Germinal center (tissue), 1 donor: ENCODE measurements around the gene LRRC23.
A peak's percentile ranks its signal among the peaks of the same experiment; 100 is the strongest.
"Not testable (repeated sequence)": the region's sequence is repeated elsewhere in the genome, so short reads cannot be mapped to it uniquely, and the experiment has no call there.

Experiments used
- DNase-seq: peaks from one replicate; pipeline ENCODE4 v3.0.0; 2012; ENCODE audit warnings: mixed read lengths, low spot score

The LRRC23 gene

GRCh38 chr12:6902448-6902847 is 2.2 kb upstream of the LRRC23 start:
- no peak for DNase-seq

GRCh38 chr12:6903722-6904121 is 900 bp upstream of the LRRC23 start:
- DNase-seq: no peak

DNA sequence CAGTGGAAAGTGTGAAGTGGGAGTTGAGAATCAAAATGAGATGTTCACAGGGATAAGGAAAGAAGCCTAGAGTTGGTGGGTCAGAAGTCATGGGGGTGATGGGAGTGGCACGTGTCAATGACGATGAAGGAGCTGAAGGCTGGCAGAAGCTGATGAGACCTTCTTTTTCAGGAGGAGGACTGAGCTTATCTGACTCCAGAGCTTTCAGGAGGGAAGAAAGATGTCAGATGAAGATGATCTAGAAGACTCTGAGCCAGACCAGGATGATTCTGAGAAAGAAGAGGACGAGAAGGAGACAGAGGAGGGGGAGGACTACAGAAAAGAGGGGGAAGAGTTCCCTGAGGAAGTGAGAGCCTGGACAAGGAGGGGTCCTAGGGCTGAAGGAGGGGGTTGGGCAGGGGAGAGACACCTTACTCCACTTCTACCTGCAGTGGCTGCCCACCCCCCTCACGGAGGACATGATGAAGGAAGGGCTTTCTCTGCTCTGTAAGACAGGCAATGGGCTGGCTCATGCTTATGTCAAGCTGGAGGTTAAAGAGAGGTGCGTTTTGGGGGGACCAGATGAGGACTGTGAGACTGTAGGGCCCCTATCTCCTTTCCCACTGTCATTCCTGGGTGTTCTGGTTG is 905 bp downstream of the LRRC23 start:
- no peak for DNase-seq

DNA sequence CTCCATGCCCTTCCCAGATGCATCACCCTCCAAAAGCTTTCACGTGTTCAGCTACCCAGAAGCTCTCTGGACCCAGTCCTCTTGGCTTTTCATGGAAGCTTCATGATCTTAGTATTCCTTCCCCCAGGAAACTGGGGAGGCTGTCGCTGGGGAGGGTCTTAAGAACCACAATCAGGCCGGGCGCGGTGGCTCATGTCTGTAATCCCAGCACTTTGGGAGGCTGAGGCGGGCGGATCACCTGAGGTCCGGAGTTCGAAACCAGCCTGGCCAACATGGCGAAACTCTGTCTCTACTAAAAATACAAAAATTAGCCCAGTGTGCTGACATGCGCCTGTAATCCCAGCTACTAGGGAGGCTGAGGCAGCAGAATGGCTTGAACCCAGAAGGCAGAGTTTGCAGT is 3.5 kb downstream of the LRRC23 start:
- DNase-seq: not testable (repeated sequence)

DNA sequence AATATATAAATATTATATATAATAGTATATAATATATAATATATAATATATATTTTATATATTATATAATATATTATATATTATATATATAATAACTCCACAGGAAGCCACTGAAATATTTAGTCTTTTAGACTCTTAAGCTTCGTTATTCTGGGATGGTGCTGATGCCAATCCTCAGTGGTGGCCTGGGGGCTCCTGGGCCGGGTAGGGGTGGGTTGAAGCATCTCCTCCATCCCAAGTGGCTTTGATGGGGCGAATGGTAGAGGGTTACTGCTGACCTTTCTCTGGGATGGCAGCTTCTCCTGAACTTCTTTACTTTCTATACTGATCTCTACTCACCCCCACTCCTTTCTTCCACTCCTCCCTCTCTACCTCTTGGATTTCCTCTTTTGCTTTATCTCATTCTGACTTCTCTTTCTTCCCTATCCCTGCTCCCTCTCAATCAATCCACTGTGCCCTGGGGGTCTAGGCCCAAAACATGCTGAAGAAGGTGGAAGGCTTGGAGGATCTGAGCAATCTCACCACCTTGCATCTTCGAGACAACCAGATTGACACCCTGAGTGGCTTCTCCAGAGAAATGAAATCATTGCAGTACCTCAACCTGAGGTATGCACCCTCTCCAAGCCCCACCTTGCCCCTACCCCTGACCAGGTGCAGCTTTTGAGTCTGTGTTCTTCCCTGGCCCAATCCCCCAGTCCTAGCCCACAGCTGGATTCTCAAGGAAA is 5.0 kb downstream of the LRRC23 start:
- DNase-seq: no peak

DNA sequence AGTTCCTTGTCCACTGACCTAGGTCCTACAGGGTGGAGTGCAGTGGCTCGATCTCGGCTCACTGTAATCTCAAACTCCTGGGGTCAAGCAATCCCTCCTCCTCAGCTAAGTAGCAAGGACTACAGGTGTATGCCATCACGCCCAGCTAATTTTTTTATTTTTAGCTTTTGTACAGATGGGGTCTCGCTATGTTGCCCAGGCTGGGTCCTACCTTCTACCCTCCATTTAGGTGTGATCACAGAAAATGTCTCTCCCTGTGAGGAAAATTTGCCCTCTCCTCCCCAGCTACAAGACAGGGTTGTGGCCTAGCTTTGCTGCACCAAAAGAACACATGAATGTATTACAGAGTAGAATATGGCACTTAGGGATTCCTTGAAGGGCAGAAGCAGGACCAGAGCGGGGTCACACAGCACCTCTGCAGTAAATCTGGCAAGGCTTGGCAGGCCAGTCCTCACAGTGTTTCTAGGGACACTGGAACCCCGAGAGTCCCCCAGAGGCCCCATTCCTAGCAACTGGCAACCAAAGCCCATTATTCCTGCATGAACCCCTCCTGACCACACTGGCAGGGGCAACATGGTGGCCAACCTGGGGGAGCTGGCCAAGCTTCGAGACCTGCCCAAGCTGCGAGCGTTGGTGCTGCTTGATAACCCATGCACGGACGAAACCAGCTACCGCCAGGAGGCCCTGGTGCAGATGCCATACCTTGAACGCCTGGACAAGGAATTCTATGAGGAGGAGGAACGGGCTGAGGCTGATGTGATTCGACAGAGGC is 7.7 kb downstream of the LRRC23 start:
- no peak for DNase-seq

DNA sequence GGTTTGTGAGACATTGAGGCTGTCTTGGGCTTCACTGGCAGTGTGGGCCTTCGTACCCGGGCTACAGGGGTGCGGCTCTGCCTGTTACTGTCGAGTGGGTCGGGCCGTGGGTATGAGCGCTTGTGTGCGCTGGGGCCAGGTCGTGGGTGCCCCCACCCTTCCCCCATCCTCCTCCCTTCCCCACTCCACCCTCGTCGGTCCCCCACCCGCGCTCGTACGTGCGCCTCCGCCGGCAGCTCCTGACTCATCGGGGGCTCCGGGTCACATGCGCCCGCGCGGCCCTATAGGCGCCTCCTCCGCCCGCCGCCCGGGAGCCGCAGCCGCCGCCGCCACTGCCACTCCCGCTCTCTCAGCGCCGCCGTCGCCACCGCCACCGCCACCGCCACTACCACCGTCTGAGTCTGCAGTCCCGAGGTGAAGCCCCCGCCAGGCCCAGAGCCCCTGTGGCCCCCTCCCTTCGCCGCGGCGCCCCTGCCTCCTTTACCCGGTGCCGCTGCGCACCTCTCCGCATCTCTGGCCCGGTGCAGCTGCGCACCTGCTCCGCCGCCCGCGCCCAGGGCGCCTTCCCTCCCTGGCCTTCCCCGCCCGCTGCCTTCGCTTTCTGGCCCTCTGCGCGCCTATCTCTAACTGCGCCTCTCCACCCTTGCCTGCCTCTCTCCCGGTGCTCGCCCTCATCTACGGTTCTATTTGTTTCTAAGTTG is 9.8 kb downstream of the LRRC23 start, which contains the start of gene ENO2:
Gene ENO2, plus strand, starts transcription at position 335 of the 701 bp plus-strand sequence. CDS start 1,253 bp downstream, outside the sequence.
- DNase-seq: peak; percentile 82

GRCh38 chr12:6914947-6915788 is 10.5 kb downstream of the LRRC23 start:
- no peak for DNase-seq

DNA sequence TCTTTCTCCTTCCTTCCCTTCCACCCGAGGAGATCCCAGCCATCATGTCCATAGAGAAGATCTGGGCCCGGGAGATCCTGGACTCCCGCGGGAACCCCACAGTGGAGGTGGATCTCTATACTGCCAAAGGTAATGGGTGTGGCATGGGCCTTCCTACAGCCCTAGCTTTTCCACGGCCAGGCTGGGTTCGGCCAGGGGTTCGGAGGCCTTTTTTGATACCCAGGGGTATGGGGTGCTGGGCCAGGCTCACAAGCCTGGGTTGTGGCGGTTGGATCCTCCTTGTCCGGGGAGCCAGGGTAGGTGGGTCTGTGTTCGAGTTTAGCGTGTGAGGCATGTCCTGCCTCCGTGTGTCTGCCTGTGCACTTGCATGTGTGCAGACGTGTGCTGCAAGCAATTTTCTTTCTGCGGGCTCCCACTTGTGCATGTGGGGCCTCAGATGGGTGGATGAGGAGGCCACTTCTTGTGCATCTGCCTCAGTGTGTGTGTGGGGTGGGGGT is 11.2 kb downstream of the LRRC23 start:
- DNase-seq: no peak

- DNase-seq: no peak
Measured at GRCh38 chr12:6916426-6917200, 12.0 kb downstream of the LRRC23 start.

- no peak for DNase-seq
Measured at GRCh38 chr12:6917491-6918231, 13.0 kb downstream of the LRRC23 start.

- no peak for DNase-seq
Measured at GRCh38 chr12:6919588-6919987, 15.0 kb downstream of the LRRC23 start.

- no peak for DNase-seq
Measured at GRCh38 chr12:6921539-6921938, 16.9 kb downstream of the LRRC23 start.

GRCh38 chr12:6921996-6922946 is 17.6 kb downstream of the LRRC23 start:
- peak; percentile 82 for DNase-seq

DNA sequence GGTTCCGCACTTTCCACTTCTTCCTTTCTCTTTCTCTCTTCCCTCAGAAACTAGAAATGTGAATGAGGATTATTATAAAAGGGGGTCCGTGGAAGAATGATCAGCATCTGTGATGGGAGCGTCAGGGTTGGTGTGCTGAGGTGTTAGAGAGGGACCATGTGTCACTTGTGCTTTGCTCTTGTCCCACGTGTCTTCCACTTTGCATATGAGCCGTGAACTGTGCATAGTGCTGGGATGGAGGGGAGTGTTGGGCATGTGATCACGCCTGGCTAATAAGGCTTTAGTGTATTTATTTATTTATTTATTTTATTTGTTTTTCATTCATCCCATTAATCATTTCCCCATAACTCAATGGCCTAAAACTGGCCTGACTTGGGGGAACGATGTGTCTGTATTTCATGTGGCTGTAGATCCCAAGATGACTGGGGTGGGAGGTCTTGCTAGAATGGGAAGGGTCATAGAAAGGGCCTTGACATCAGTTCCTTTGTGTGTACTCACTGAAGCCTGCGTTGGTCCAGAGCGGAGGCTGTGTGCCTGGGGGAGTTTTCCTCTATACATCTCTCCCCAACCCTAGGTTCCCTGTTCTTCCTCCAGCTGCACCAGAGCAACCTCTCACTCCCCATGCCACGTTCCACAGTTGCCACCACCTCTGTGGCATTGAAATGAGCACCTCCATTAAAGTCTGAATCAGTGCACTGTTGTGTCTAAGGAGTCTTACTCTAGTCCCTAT is 18.5 kb downstream of the LRRC23 start:
- DNase-seq: peak; percentile 70

GRCh38 chr12:6923851-6924250 is 19.2 kb downstream of the LRRC23 start:
- no peak for DNase-seq

GRCh38 chr12:6925239-6925539 is 20.6 kb downstream of the LRRC23 start:
- DNase-seq: no peak
